ENCODE results near the gene NIFK.
"Not testable (repeated sequence)": the region's sequence is repeated elsewhere in the genome, so short reads cannot be mapped to it uniquely, and the experiment has no call there.

DNA sequence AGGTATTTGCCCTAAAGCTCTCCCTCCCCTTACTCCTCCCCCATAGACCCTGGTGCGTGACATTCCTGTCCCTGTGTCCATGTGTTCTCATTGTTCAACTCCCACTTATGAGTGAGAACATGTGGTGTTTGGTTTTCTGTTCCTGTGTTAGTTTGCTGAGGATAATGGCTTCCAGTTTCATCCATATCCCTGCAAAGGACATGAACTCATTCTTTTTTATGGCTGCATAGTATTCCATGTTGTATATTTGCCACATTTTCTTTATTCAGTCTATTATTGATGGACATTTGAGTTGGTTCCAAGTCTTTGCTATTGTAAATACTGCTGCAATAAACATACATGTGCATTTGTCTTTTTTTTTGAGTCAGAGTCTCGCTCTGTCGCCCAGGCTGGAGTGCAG is 46.1 kb downstream of the NIFK start:
- TF ChIP-seq, protein P1, sequence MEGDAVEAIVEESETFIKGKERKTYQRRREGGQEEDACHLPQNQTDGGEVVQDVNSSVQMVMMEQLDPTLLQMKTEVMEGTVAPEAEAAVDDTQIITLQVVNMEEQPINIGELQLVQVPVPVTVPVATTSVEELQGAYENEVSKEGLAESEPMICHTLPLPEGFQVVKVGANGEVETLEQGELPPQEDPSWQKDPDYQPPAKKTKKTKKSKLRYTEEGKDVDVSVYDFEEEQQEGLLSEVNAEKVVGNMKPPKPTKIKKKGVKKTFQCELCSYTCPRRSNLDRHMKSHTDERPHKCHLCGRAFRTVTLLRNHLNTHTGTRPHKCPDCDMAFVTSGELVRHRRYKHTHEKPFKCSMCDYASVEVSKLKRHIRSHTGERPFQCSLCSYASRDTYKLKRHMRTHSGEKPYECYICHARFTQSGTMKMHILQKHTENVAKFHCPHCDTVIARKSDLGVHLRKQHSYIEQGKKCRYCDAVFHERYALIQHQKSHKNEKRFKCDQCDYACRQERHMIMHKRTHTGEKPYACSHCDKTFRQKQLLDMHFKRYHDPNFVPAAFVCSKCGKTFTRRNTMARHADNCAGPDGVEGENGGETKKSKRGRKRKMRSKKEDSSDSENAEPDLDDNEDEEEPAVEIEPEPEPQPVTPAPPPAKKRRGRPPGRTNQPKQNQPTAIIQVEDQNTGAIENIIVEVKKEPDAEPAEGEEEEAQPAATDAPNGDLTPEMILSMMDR (IDR thresholded peaks at IDR 0.05), result not testable (repeated sequence)
- not testable (repeated sequence) for TF ChIP-seq POLR2AphosphoS5, EP300, POLR2A (IDR thresholded peaks at IDR 0.05)

Data from suprapubic skin (tissue), 4 donors.